ENCODE results near the gene UTRN.

Gene UTRN
- 424 to 725 reads per million in 2 donors for total RNA-seq

DNA sequence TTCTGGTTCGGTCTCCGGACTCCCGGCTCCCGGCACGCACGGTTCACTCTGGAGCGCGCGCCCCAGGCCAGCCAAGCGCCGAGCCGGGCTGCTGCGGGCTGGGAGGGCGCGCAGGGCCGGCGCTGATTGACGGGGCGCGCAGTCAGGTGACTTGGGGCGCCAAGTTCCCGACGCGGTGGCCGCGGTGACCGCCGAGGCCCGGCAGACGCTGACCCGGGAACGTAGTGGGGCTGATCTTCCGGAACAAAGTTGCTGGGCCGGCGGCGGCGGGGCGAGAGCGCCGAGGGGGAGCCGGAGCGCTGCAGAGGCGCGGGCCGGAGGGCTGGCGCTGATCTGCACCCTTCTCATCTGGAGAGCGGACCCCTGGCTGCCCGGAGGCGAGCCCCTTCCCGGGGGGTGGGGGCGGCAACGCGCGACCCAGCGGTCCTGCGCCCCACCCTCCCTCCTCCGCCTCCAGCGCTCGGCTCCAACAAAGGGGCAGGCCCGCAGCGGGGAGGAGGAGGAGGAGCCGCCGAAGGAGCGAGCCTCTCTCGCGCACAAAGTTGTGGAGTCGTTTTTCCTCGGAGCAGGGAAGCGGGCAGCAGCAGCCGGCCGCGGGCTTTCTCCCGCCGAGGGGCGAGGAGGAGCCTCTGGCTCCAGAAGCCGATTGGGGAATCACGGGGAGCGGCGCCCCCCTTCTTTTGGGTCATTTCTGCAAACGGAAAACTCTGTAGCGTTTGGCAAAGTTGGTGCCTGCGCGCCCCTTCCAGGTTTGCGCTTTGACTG, at the start of gene UTRN:
Gene UTRN (plus strand): TSS at position 553 of the 765 bp plus-strand sequence. CDS start 6,494 bp downstream, outside the sequence.
- peak; percentile 14 for DNase-seq

DNA sequence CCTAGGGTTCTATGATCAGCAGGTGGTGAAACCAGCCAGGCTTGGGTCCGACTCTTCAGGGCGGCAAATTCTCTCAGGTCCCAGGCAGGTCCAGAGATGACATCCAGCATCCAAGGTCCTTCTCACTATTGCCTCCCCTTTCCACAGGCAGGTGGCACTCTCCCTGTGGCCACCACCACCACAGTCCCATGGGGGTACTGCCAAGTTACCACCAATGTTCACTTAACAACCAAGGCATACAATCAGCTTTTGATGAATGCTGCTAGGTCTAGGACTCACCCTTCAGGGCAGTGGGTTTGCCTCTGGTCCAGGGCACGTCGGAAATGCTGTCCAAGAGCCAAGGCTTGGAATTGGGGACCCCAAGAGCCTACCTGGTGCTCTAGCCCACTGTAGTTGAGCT, 40.4 kb upstream of the UTRN start:
- DNase-seq = no peak

DNA sequence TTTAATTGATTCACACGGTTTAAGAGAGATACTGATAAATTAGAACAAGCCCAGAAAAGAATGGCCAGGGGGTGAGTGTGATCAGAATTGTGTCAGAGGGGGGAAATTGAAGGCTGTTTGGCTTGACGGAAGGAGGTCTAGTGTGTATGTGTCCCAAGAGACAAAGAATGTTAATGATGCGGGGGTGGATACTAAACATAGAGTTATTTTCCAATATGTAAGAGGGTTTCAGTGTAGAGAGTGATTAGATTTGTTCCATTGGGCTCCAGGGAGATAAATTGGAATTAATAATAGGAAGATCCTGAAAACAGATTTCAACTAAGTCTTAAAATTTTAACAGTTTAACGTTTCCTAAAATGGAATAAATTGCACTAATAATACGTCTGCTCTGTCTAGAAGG, 38.1 kb upstream of the UTRN start:
- DNase-seq = no peak

DNA sequence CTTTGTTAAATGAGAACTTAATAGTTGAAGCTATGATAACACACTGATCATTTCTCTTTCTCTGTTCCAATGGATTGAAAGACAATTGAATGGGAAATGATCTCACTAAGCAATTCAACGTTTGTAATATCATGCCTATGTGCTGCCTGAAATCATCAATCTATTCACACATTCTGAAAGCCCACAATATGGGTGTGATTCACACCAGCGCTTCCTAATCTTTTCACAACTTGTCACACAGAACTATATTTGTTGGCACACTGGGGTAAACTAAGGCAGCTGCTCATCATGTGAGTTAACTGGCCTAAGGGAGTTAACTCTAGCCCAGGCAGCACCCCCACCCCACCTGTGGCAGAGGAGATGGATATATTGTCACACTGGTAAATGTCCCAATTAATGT, 37.1 kb upstream of the UTRN start:
- DNase-seq = no peak

DNA sequence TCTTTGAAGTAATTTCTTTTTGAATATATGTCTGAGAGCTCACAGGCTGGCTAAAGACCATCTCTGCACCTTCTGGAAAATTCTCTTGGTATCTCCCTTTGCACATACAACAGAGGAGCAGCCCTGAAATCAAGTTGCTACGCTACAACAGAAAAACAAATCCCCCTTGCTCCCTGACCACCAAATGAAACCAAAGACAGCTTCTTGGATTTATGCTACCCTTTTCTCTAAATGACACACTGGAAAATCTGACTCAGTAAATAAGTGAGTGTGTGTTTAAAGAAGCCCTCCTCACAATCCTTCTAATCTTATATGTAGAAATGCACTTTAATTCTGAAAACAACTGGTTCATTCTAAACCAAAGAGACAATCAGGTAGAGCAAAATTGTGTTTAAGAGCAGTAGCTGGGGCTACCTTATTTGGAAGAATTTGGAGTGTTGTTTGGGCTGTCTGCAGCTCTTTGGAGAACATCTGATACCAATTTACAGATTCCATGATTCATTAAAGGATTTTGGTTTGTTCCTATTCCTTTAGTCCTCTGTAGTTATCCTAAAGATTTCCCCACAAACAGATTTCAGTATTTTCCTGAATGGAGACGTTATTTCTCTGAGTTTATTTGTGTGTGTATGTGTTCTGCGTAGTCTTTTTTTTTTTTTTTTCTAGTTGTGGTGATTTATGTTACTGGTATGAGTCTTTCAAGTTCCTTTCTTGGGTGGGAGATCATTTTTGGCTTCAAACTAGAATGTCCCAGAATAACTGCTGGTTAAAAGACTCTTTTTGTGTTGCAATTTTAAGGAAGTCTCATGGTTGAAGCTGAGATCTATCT, 36.4 kb upstream of the UTRN start:
- DNase-seq = no peak

DNA sequence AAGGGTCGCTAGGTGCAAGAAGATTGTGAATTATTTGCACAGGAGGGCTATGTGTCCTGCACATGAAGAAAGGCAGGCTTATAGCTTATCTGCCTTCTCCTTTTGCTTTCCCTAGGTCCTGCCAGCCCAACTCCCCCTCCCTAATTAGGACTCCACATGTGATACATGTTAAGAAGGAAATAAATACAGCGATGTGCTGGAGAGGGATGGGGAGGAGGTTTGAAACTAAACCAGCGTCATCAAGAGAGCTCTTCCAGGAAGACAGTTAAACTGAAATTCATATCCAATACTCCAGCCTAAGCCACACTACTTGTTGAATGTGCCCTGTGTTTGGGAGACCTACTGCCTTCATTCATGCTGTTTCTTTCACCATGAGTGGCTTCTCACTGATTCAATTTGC, 34.9 kb upstream of the UTRN start:
- no peak for DNase-seq

DNA sequence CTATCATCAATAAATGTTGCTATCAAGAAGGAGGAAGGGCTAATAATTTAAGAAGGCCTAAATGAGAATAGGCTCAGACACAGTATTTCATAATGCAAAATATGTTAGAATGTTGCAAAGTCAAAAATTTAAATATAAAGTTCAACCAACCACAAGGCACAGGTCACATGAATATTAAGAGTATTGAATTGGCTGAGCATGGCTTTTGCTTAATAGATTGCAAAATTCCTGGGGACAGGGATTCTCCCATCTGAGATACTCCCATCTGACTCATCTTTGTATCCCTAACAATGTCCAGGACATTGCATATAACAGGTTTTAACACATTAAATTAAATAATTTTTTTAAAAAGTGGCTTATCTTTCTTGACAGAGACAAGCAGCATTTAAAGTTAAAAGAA, 32.9 kb upstream of the UTRN start:
- DNase-seq = no peak

DNA sequence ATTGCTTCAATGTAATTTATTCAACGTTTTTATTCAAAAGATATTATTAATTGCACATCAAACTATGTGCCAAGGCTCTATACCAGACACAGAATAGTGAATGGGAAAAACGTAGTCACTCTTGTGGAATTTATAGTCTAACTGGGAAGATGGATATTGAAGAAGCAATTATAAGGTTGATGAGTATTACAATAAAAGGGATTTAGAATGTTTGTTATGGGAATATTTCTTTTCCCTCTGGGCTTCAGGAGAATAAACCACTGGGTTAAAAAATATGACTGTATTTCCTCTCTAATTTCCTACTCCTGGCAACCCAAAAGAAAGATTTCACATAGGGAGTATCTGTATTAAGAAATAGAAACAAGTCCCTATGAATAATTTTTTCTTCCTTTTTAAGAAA, 25.1 kb upstream of the UTRN start:
- no peak for DNase-seq

DNA sequence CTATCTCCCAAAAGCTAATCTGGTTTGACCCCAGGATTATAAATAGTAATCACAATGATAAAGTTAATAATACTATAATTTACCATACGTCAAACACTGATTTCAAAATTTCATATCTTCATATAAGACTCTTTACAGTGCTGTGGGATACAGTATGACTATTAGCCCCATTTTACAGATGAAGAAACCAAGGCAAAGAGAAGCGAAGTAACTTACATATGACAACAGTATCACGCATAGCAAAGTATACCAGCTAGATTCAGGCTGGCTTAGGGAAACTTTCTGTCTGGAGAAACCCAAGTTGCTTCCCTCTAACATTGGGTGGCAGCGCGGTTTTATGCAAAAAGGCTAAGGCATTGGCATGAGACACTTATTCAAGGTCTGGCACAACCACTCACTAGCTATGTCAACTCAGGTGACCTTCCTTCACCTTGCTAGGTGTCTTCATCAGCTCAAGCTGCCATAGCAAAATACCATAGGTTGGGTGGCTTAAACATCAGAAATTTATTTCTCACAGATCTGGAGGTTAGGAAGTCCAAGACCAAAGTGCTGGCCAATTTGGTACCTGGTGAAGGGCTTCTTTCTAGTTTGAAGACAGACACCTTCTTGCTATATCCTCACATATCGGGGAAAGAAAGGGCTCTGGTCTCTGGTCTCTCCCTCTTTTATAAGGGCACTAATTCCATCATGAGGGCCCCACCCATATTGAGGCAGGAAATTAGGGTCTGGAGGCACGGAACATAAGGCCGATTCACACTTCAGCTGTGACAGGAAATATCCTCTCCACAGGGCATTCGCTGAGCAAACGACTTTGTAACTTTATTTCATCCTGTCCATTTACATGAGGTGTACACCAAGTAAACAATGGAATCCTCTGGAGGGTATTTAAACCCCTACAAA, 22.4 kb upstream of the UTRN start:
- DNase-seq = peak; percentile 7

DNA sequence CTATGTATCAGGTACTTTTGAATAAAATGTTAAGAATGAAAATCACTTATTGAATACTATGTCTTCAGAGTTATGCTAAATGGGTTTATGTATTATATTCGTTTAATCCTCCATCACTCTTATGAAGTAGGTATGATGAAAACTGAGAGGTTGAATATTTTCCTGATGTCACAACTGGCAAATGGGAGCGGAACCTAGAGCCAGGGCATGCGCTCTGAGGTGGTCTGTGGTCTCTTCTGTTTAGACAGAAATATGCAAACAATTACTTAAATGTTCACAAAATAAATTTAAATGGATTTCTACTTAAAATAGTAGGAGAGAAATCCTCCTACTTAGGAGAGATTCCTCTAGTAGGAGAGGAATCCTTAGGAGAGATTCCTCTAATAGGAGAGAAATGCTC, 21.3 kb upstream of the UTRN start:
- no peak for DNase-seq

DNA sequence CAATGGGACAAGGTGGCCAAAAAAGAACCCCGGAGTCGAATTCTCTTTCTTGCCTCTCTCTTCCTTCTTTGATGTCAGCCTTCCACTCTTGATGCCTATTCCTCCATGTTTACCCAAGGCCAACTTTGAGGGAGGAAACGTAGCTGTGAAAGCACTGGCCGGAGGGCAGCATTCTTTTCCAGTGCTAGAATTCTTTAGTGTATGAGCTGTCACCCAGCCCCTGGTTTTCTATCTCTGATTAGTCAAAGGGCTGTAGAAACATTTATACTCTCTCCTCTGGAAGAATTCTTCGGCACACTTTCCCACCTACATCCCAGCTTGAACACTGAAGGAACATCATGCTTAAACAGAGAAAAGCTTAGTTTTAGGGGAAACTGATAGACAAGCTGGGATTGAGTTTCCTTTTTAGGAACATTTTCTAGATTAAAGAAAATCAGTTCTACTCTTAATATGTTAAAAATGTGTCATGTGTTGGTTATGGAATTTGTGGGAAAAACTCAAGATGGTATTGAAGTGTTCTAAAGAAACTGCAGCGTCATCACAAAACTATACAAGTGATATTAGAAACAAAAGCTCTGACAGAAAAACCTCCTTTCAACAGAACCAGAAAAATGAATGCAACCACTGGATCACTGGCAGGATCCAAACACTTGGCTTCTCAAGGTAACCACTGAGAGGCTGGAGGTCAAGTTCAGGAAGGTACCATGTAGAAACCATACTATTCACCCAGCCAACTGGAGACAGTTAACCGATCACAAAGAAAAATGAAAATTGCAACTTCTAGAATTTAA, 20.7 kb upstream of the UTRN start:
- no peak for DNase-seq

DNA sequence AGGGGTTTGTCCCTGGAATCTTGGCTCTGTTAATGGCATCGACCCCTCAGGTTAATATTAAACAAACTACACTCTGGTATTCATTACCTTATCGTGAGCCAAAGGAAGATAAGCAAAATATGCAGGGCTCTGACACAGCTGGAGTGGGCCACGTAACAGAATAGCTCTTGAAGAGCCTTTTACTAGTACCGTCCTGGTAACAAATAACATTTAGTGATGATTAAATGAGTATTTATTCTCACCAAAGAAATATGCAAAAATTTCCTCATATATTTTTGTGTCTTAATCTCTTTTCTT, 20.1 kb upstream of the UTRN start:
- no peak for DNase-seq

DNA sequence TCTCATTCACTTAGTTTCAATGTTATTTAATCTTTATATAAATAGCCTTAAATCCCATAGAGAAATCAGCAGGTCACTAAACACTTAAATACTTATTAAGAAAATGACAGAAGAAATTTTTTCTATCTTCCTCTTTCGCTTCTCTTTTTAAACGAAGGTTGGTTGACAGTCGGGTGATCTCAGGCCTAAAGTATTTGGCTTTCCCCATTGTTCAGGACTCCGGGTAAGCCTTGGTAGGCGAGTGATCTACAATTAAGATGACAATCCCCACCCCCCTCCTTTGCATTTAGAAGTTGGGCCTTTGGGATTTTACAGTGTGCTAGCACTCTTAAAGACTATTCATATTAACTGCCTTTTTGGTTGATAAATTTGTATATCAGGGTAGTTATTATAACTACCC, 19.7 kb upstream of the UTRN start:
- DNase-seq = no peak

DNA sequence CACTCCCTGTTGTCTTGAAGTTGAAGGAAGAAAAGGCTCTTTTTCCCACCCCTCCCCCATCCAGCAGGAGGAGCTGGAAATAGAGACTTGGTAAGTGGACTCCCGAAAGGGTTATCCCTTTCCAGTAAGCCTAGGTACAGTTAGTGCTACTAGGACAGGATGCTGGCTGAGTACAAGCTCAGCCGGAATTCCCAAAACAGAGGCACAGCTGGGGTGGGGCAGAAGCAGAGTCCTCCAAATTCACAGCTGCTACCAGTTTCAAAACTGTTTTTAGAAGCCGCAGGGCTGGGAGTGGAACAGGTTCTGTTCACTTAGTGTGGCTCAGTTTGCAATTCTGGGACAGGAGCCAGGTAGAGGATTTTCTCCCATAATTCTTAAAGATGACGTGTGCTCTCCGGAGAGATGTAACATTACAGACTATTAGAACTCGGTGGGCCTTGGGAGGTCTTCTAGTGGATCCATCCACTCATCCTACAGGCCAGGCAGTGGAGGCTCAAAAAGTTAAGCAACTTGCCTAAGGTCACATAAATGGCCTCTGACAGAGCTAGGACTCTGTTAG, 19.0 kb upstream of the UTRN start:
- DNase-seq = no peak

DNA sequence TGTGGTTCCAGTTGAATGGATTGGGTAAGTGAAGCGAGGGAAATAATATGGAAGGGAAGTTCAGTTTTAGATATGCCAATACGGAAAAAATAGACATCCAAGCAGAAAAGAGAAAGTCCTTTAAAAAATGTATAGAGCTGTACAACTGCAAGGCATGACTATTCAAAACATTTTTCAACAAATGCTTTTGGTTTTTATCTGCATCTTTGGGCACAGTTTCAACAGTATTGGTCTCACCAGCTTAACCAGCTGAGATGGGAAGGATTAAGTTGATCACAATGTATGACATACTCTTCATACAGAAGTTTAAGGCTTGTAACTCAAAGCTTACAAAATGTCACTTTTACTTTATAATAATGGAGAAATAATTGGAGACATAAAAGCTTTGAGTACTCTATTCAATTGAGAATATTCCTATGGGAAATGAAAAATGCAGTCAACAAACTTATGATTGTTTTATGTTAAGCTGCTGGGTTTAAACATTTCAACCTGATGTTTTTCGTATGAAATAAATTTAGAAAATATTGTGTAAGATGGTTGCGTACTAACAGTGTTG, 16.3 kb upstream of the UTRN start:
- no peak for DNase-seq

DNA sequence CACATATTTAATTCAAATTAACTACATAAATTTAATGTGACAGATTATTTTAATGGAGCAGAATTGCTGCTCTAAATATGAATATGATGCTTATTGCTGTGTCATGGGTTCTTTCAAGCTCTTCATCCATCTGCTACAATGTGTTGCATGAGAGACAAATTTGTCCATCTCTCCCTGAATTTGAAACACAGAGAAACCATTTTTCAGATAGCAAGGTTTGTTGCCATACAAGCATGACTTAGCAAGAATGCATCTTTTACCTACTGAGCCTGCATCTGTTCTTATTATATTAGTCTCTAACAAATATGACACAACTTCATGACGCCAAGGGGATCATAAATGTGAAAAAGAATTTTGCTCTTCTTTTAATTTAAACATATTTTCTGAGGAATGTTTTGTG, 8.0 kb upstream of the UTRN start:
- no peak for DNase-seq

DNA sequence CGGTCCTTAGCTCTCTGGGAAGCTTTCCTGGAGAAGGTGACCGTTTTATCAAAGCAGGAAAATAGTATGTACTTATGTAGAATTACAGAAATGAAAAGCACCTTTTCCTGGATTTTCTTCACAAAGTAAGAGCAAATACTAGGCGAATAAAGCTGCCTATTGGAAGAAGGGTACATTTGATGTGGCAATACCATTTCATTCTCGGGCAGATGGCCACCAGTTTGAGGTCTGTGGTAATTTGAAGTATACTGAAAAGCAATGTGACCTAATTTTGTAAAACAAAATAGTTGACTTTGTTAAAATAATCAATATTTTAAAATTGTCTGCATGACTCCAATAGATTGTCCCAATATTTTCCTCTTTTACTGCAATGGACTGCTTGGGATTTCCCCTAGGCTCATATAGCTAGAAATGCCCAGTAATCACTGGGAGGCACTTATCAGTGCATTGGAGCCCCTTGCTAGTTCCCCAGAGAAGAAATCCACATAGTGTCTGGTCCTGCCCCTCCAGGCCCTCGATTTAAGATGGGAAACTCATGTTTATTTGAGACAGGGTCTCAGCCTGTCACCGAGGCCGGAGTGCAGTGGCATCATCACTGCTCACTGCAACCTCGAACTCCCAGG, 7.4 kb upstream of the UTRN start:
- no peak for DNase-seq

DNA sequence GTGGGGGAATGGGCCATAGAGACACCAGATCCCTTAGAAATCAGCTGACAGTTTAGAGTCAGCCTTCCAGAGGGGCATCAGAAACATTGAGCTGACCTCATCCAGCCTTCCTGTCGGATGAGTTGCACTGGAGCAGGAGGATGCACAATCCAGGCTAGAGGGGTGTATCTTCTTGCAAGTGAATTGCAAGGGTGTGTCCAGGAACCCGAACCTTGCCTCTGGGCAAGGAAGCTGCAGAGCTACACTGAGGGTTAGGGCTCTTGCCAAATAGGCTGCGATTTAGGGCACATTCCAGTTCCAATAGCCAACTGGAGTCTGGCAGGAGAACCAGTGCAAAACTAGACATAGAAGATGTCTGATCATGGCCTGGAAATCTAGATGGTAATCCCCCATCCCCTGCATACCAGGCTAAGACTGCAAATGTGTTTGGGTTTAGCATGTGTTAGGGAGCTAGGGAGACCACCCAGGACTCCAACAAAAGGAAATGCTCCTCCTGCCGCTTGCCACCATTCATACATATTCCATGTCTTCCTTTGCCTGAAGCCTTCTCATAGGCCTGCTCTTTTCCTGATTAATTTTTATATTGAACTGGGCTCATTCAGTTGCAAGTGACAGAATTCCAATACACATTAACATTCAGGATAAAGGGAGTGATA, 6.3 kb upstream of the UTRN start:
- no peak for DNase-seq

DNA sequence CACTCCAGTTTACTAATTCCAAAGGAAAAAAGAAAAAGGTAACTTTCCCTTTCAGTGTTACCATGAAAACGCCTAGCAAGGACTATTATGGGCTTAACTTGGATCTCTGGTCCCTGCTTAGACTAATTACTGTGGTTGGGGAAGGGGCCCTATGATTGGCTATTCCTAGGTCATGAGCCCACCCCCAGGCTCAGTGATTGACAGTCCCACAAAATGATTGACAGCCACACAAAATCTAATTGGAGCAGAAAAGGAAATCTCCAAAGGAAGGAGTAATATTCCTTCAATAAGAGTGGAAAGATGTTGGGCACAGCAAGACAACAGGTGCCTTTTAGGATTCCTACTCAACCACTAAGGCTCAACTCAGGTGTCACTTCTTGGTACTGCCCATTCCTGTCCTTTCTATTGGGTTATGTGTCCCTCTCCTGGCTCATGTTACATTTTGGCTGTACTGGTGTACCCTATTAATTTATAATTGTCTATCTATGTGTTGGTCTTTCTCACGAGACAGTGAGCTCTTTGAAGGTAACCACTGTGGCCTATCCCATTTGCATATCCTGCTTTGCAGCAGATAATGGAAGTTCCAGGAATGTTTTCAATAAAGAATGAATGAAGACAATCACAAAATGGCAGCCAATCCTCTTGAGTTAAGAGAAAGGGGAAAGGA, 5.5 kb upstream of the UTRN start:
- DNase-seq = no peak

Data from T-helper 9 cell (primary cell).